ENCODE results near the gene METTL27.

GRCh38 chr7:73879977-73880681 lies 37.8 kb upstream of the METTL27 start:
- no peak for TF ChIP-seq CTCF (IDR thresholded peaks at IDR 0.05)
- no peak for TF ChIP-seq POLR2A (IDR thresholded peaks at IDR 0.05)
